H9 (cell line): ENCODE measurements around the gene ADPRH. TPM values are rescaled to one million over a fixed set of nuclear protein-coding genes. Genes with fewer than 3 reads are reported as not detected.

Experiments used
- DNase-seq: peaks from one replicate; pipeline ENCODE4 v3.0.0-alpha.2; 2017
- H2AFZ ChIP-seq: one replicate; pipeline ENCODE4 v1.6.1; 2013; ENCODE audit warnings: mild to moderate bottlenecking, low read length, control low read depth, moderate library complexity
- H2AK5ac ChIP-seq: 2 replicates; pipeline ENCODE4 v1.6.1; 2013; ENCODE audit warnings: low read length, control low read depth, mixed read lengths; ENCODE audit not compliant: insufficient read length
- H2BK120ac ChIP-seq: one replicate; pipeline ENCODE4 v1.6.1; 2013; ENCODE audit warnings: low read depth, mild to moderate bottlenecking, low read length, control low read depth, inconsistent platforms; ENCODE audit not compliant: poor library complexity, severe bottlenecking
- H2BK12ac ChIP-seq: 2 replicates; pipeline ENCODE4 v1.6.1; 2013; ENCODE audit warnings: low read length, control low read depth, mixed read lengths, low read depth; ENCODE audit not compliant: insufficient read length
- H2BK15ac ChIP-seq: 2 replicates; pipeline ENCODE4 v1.6.1; 2013; ENCODE audit warnings: low read depth, low read length, control low read depth
- H2BK20ac ChIP-seq: one replicate; pipeline ENCODE4 v1.6.1; 2013; ENCODE audit warnings: low read depth, mild to moderate bottlenecking, low read length, control low read depth, inconsistent platforms; ENCODE audit not compliant: poor library complexity, severe bottlenecking
- H2BK5ac ChIP-seq: 2 replicates; pipeline ENCODE4 v1.6.1; 2013; ENCODE audit warnings: low read length, control low read depth, mixed read lengths; ENCODE audit not compliant: insufficient read length
- H3K14ac ChIP-seq: 2 replicates; pipeline ENCODE4 v1.6.1; 2013; ENCODE audit warnings: low read length, control low read depth; ENCODE audit not compliant: insufficient read depth
- H3K18ac ChIP-seq: 2 replicates; pipeline ENCODE4 v1.6.1; 2013; ENCODE audit warnings: low read depth, mild to moderate bottlenecking, mixed read lengths, low read length, control low read depth; ENCODE audit not compliant: insufficient read length
- H3K23ac ChIP-seq: 2 replicates; pipeline ENCODE4 v1.6.1; 2013; ENCODE audit warnings: low read length, control low read depth, mixed read lengths, low read depth; ENCODE audit not compliant: insufficient read length
- H3K23me2 ChIP-seq: 2 replicates; pipeline ENCODE4 v1.6.1; 2013; ENCODE audit warnings: low read depth, mild to moderate bottlenecking, mixed read lengths, low read length, control low read depth; ENCODE audit not compliant: insufficient read length, poor library complexity, severe bottlenecking
- H3K27ac ChIP-seq: 2 replicates; pipeline ENCODE4 v1.5.1; 2013; ENCODE audit warnings: low read length, control low read depth, mixed read lengths, low read depth; ENCODE audit not compliant: insufficient read length
- H3K27me3 ChIP-seq: 2 replicates; pipeline ENCODE4 v1.6.1; 2013; ENCODE audit warnings: low read length, control low read depth, inconsistent platforms; ENCODE audit not compliant: insufficient read depth
- H3K4ac ChIP-seq: 2 replicates; pipeline ENCODE4 v1.6.1; 2013; ENCODE audit warnings: low read depth, mild to moderate bottlenecking, control low read depth, inconsistent platforms, low read length, moderate library complexity
- H3K4me1 ChIP-seq: 2 replicates; pipeline ENCODE4 v1.6.1; 2013; ENCODE audit warnings: low read length, control low read depth, inconsistent platforms; ENCODE audit not compliant: insufficient read depth
- H3K4me2 ChIP-seq: 2 replicates; pipeline ENCODE4 v1.6.1; 2013; ENCODE audit warnings: low read length, control low read depth, mixed read lengths; ENCODE audit not compliant: insufficient read length, insufficient read depth
- H3K56ac ChIP-seq: 2 replicates; pipeline ENCODE4 v1.6.1; 2013; ENCODE audit warnings: low read depth, mild to moderate bottlenecking, mixed read lengths, low read length, control low read depth; ENCODE audit not compliant: insufficient read length
- H3K79me1 ChIP-seq: 2 replicates; pipeline ENCODE4 v1.6.1; 2013; ENCODE audit warnings: low read depth, mild to moderate bottlenecking, moderate library complexity, low read length, control low read depth, inconsistent platforms; ENCODE audit not compliant: insufficient read depth, poor library complexity, severe bottlenecking
- H3K79me2 ChIP-seq: 2 replicates; pipeline ENCODE4 v1.6.1; 2013; ENCODE audit warnings: low read length, control low read depth, inconsistent platforms; ENCODE audit not compliant: insufficient read depth
- H3K9ac ChIP-seq: 2 replicates; pipeline ENCODE4 v1.6.1; 2013; ENCODE audit warnings: low read length, control low read depth, mixed read lengths; ENCODE audit not compliant: insufficient read length; ENCODE audit errors: extremely low read depth
- H3K9me3 ChIP-seq: one replicate; pipeline ENCODE4 v1.6.1; 2013; ENCODE audit warnings: low read depth, low read length, inconsistent platforms; ENCODE audit not compliant: control insufficient read depth
- H3T11ph ChIP-seq: one replicate; pipeline ENCODE4 v1.6.1; 2013; ENCODE audit warnings: mild to moderate bottlenecking, low read length, control low read depth, inconsistent platforms
- H4K20me1 ChIP-seq: one replicate; pipeline ENCODE4 v1.6.1; 2013; ENCODE audit not compliant: control insufficient read depth, insufficient read length, insufficient read depth
- H4K5ac ChIP-seq: 2 replicates; pipeline ENCODE4 v1.6.1; 2013; ENCODE audit warnings: low read depth, mild to moderate bottlenecking, mixed read lengths, low read length, control low read depth; ENCODE audit not compliant: insufficient read length
- H4K8ac ChIP-seq: replicated peaks from 2 replicates; pipeline ENCODE4 v1.6.1; 2013; ENCODE audit warnings: low read length, control low read depth, mixed read lengths, low read depth; ENCODE audit not compliant: insufficient read length
- H4K91ac ChIP-seq: 2 replicates; pipeline ENCODE4 v1.6.1; 2013; ENCODE audit warnings: low read depth, mild to moderate bottlenecking, moderate library complexity, mixed read lengths, low read length, control low read depth; ENCODE audit not compliant: insufficient read length
- H3K27ac Mint-ChIP-seq, 3 experiments: 2 replicates in 2 of 3; 3 replicates in 1 of 3; pipeline ENCODE4 v1.8.0; 2020 to 2021; ENCODE audit warnings: mixed read lengths in 3 of 3, mild to moderate bottlenecking in 1 of 3, moderate library complexity in 1 of 3
- H3K27me3 Mint-ChIP-seq: 2 replicates; pipeline ENCODE4 v1.8.0; 2021; ENCODE audit warnings: low read depth, mild to moderate bottlenecking, moderate library complexity, mixed read lengths
- H3K36me3 Mint-ChIP-seq, 3 experiments: 2 replicates in 2 of 3; 3 replicates in 1 of 3; pipeline ENCODE4 v1.8.0; 2020 to 2021; ENCODE audit warnings: low read depth in 3 of 3, mixed read lengths in 3 of 3; ENCODE audit not compliant: insufficient read depth in 1 of 3
- H3K4me1 Mint-ChIP-seq, 2 experiments: 2 replicates each; pipeline ENCODE4 v1.8.0; 2020; ENCODE audit warnings: mixed read lengths in 2 of 2
- H3K4me3 Mint-ChIP-seq, 2 experiments: 2 replicates in 1 of 2; 3 replicates in 1 of 2; pipeline ENCODE4 v1.8.0; 2020 to 2021; ENCODE audit warnings: mild to moderate bottlenecking in 2 of 2, mixed read lengths in 2 of 2, moderate library complexity in 1 of 2
- H3K9me3 Mint-ChIP-seq, 2 experiments: 2 replicates in 1 of 2; 3 replicates in 1 of 2; pipeline ENCODE4 v1.8.0; 2020; ENCODE audit warnings: mild to moderate bottlenecking in 2 of 2, mixed read lengths in 2 of 2, moderate library complexity in 1 of 2
- CTCF ChIP-seq: fragments of 200-600 bp; sonication (generic); conservative IDR thresholded peaks from 3 replicates; pipeline ENCODE4 v1.8.0; 2021; ENCODE audit warnings: antibody characterized with exemption, mild to moderate bottlenecking
- WGBS: extraction: QIAGEN DNeasy Blood & Tissue Kit; methylation state at CpG from one replicate; pipeline ENCODE4 v1.1.7; 2013; ENCODE audit warnings: missing lambda C conversion rate, low lambda C conversion rate, mixed read lengths; ENCODE audit not compliant: insufficient read length; ENCODE audit errors: extremely low coverage; 5-methylcytosine and 5-hydroxymethylcytosine counted together
- total RNA-seq: library from RNA; stranded (reverse); gene quantifications from 2 replicates; pipeline ENCODE4 v1.2.1, GENCODE V29; 2021

ADPRH gene
- total RNA-seq, 1 experiment from 2014 or later, result 3.1 TPM

GRCh38 chr3:119550192-119550910 lies 28.9 kb upstream of the ADPRH start:
- Histone ChIP-seq H2AFZ (no peak overlapping the region), H2BK120ac (no peak overlapping the region)

More at GRCh38 chr3:119550192-119550910, 28.9 kb upstream of the ADPRH start:
- Histone ChIP-seq H3K23me2 (no peaks in the 10 kb centered on the region), H2BK12ac (no peak overlapping the region), H4K5ac (no peak overlapping the region), H3K4me2 (no peak overlapping the region), H3K23ac (no peak overlapping the region), H4K8ac (no peak overlapping the region), H3K4ac (no peak overlapping the region), H3K9ac (no peak overlapping the region), H3K14ac (no peak overlapping the region), H2BK5ac (no peak overlapping the region), H3K79me2 (no peaks in the 10 kb centered on the region), H3T11ph (no peak overlapping the region), H3K27me3 (no peaks in the 10 kb centered on the region), H3K56ac (no peak overlapping the region), H2AK5ac (no peak overlapping the region), H4K20me1 (no peaks in the 10 kb centered on the region), H3K4me1 (no peaks in the 10 kb centered on the region), H3K18ac (no peak overlapping the region), H2BK15ac (no peak overlapping the region), H4K91ac (no peak overlapping the region), H3K27ac (no peak overlapping the region), H3K79me1 (no peaks in the 10 kb centered on the region), H2BK20ac (no peak overlapping the region), H3K9me3 (no peaks in the 10 kb centered on the region)
- H3K27me3 Mint-ChIP-seq, result no peaks in the 10 kb centered on the region; the same call in 1 of the 2 replicates
- no peaks in the 10 kb centered on the region for H3K36me3 Mint-ChIP-seq
- no peak for TF ChIP-seq CTCF
- WGBS, result no CpG with 5 or more reads among the region's 9 CpGs
- no peak overlapping the region for H3K27ac Mint-ChIP-seq
- no peak for DNase-seq
- no peaks in the 10 kb centered on the region for H3K9me3 Mint-ChIP-seq
- no peak overlapping the region for H3K4me3 Mint-ChIP-seq
- H3K4me1 Mint-ChIP-seq, result peaks cover 3 to 10% of the 10 kb centered on the region in 2 experiments; a peak in 2 of 4 replicates
